ENCODE data around the gene CTDP1.

DNA sequence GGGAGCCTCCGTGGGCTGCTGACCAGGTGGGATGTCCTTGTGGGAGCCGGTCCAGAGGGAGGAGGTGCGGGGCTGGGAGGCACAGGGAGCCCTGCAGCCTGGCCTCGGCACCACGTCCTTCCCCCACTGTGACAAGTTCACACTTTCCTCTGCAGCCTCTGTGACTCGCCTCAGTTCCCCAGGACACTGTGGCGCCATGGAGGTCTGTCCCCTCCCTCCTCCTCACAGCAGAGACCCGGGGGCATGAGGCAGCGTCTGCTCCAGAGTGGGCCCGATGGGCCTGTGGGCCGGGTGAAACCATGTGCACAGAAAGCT is 90.9 kb downstream of the CTDP1 start:
- TF ChIP-seq EZH2phosphoT487 (IDR thresholded peaks at IDR 0.05; ENCODE audit: low read length): no peak
- TF ChIP-seq, protein P1, sequence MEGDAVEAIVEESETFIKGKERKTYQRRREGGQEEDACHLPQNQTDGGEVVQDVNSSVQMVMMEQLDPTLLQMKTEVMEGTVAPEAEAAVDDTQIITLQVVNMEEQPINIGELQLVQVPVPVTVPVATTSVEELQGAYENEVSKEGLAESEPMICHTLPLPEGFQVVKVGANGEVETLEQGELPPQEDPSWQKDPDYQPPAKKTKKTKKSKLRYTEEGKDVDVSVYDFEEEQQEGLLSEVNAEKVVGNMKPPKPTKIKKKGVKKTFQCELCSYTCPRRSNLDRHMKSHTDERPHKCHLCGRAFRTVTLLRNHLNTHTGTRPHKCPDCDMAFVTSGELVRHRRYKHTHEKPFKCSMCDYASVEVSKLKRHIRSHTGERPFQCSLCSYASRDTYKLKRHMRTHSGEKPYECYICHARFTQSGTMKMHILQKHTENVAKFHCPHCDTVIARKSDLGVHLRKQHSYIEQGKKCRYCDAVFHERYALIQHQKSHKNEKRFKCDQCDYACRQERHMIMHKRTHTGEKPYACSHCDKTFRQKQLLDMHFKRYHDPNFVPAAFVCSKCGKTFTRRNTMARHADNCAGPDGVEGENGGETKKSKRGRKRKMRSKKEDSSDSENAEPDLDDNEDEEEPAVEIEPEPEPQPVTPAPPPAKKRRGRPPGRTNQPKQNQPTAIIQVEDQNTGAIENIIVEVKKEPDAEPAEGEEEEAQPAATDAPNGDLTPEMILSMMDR (IDR thresholded peaks at IDR 0.05; ENCODE audit: low read length): no peak
- no peak for TF ChIP-seq EZH2 (optimal IDR thresholded peaks at IDR 0.05; ENCODE audit: low read depth, low read length)

Measured in MM.1S (cell line).